GM18505 (cell line): Measurements from ENCODE around the gene RGS10.
"Not testable (repeated sequence)": the region's sequence is repeated elsewhere in the genome, so short reads cannot be mapped to it uniquely, and the experiment has no call there.

Experiments used
- ATAC-seq: cut with Tn5 transposase; IDR thresholded peaks from one replicate; pipeline ENCODE4 v1.9.1; 2021; ENCODE audit not compliant: unreplicated experiment
- POLR2A ChIP-seq: IDR thresholded peaks from 4 replicates; pipeline ENCODE4 v1.6.1; 2011; ENCODE audit warnings: borderline replicate concordance; ENCODE audit not compliant: insufficient read depth, insufficient read length; ENCODE audit errors: extremely low read depth

RGS10 gene

DNA sequence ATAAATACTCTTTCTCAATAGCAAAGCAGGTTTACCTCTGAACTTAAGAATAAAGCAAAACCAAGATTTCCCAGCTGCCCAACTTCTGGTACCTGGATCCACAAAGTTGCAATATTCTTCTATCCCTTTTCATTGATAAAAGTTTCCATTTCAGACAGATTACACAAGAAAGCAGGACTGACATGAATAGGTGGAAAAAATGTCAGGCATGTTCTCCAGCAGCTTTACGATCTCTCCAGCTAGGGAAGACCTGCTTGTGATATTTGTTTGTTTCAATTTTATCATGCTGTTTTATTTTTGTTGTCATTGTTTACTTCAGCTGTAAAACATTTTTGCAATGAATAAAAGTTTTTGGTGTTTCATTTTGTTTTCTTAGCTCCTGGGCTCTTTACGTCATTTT is 9.0 kb downstream of the RGS10 start:
- ATAC-seq = no peak
- TF ChIP-seq POLR2A = no peak

- ATAC-seq = not testable (repeated sequence)
Measured at GRCh38 chr10:119532791-119533190, 9.7 kb downstream of the RGS10 start.

DNA sequence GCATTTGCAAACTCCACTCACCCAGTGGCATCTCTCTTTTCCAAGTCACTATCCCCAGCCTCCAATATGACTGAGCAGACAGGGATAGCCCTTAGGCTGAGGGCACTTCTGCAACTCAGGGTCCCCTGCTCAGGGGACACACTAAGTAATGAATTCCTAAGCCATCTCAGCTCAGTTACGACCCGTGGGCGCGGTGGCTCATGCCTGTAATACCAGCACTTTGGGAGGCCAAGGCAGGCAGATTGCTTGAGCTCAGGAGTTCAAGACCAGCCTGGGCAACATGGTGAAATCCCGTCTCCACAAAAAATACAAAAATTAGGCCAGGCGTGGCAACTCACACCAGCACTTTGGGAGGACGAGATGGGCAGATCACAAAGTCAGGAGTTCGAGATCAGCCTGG is 10.3 kb downstream of the RGS10 start:
- not testable (repeated sequence) for ATAC-seq

GRCh38 chr10:119531067-119531466 is 11.5 kb downstream of the RGS10 start:
- no peak for ATAC-seq
- TF ChIP-seq POLR2A = no peak

GRCh38 chr10:119528663-119529237 is 13.8 kb downstream of the RGS10 start:
- ATAC-seq = not testable (repeated sequence)

- no peak for TF ChIP-seq POLR2A
- ATAC-seq = no peak
Measured at GRCh38 chr10:119526621-119527592, 15.6 kb downstream of the RGS10 start.

GRCh38 chr10:119526149-119526548 is 16.4 kb downstream of the RGS10 start:
- TF ChIP-seq POLR2A = no peak
- no peak for ATAC-seq

DNA sequence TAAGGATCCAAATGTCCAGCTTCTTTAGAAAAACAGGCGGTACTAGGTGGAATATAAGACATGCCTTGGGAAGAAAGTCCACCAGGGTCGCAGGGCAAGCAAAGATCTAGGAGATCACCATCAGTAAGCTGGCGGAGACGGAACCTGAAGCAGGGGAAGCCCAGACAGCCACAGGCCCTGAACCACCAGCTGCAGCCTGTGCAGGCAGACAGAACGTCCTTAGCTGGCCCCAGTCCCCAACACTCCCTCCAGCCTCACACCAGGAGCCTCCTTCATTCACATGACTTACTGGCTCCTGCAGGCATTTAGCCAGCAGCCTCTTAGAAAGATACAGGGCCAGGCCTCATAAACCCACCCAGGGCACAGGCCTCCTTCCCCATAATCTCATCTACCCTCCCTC is 17.4 kb downstream of the RGS10 start:
- ATAC-seq = no peak
- no peak for TF ChIP-seq POLR2A

DNA sequence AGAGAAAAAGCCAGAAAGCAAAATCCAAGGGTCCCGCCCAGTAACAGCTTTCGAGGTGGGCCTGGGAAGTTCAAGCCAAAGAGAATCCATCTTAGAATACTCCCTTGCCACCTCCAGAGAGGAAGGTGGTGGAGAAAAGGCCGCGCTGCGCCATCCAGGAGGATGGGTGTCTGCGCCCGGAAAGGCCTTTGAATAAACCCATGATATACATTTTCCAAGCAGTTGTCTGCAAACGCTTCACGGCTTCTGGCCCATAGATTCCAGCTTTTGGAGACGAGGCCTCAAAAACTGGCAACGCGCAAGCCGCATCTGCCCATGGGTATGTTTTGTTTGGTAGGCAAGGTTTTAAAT is 17.8 kb downstream of the RGS10 start:
- TF ChIP-seq POLR2A = no peak
- no peak for ATAC-seq

GRCh38 chr10:119523895-119524719 is 18.4 kb downstream of the RGS10 start:
- no peak for ATAC-seq
- TF ChIP-seq POLR2A = no peak

DNA sequence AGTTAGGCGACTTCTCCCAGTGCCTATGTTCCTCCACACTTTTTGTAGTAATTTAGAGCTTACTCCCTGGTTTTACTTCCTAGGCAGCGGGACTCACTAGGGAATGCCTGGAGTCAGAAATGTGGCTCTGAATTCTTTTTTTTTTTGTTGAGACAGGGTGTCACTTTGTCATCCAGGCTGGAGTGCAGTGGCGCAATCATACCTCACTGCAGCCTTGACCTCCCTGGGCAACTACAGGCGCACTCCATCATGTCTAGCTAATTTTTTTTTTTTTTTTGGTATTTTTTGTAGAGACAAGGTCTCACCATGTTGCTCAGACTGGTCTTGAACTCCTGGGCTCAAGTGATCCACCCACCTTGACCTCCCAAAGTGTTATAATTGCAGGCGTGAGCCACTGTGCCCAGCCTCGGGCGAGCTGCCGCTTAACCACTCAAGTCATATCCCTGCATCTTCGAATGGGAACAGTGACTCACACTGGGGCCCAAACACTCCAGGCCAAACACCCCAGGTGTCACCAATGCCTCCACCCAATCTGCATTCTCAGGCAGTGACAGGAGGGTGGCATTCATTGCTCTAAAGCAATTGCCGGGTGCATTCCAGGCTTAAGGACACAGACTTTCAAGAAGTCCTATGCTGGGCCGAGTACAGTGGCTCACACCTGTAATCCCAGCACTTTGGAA is 19.6 kb downstream of the RGS10 start:
- ATAC-seq = no peak
- TF ChIP-seq POLR2A = no peak

GRCh38 chr10:119521443-119522204 is 20.9 kb downstream of the RGS10 start:
- ATAC-seq = no peak
- TF ChIP-seq POLR2A = no peak

- no peak for TF ChIP-seq POLR2A
- ATAC-seq = no peak
Measured at GRCh38 chr10:119520283-119520682, 22.2 kb downstream of the RGS10 start.
